H9 (cell line): ENCODE measurements around the gene VAV3. TPM values are rescaled to one million over a fixed set of nuclear protein-coding genes. Genes with fewer than 3 reads are reported as not detected.

Experiments
- DNase-seq: peaks from one replicate; pipeline ENCODE4 v3.0.0-alpha.2; 2017
- H2AFZ ChIP-seq: one replicate; pipeline ENCODE4 v1.6.1; 2013; ENCODE audit warnings: mild to moderate bottlenecking, low read length, control low read depth, moderate library complexity
- H2AK5ac ChIP-seq: 2 replicates; pipeline ENCODE4 v1.6.1; 2013; ENCODE audit warnings: low read length, control low read depth, mixed read lengths; ENCODE audit not compliant: insufficient read length
- H2BK120ac ChIP-seq: one replicate; pipeline ENCODE4 v1.6.1; 2013; ENCODE audit warnings: low read depth, mild to moderate bottlenecking, low read length, control low read depth, inconsistent platforms; ENCODE audit not compliant: poor library complexity, severe bottlenecking
- H2BK12ac ChIP-seq: 2 replicates; pipeline ENCODE4 v1.6.1; 2013; ENCODE audit warnings: low read length, control low read depth, mixed read lengths, low read depth; ENCODE audit not compliant: insufficient read length
- H2BK15ac ChIP-seq: 2 replicates; pipeline ENCODE4 v1.6.1; 2013; ENCODE audit warnings: low read depth, low read length, control low read depth
- H2BK20ac ChIP-seq: one replicate; pipeline ENCODE4 v1.6.1; 2013; ENCODE audit warnings: low read depth, mild to moderate bottlenecking, low read length, control low read depth, inconsistent platforms; ENCODE audit not compliant: poor library complexity, severe bottlenecking
- H2BK5ac ChIP-seq: 2 replicates; pipeline ENCODE4 v1.6.1; 2013; ENCODE audit warnings: low read length, control low read depth, mixed read lengths; ENCODE audit not compliant: insufficient read length
- H3K14ac ChIP-seq: 2 replicates; pipeline ENCODE4 v1.6.1; 2013; ENCODE audit warnings: low read length, control low read depth; ENCODE audit not compliant: insufficient read depth
- H3K18ac ChIP-seq: 2 replicates; pipeline ENCODE4 v1.6.1; 2013; ENCODE audit warnings: low read depth, mild to moderate bottlenecking, mixed read lengths, low read length, control low read depth; ENCODE audit not compliant: insufficient read length
- H3K23ac ChIP-seq: 2 replicates; pipeline ENCODE4 v1.6.1; 2013; ENCODE audit warnings: low read length, control low read depth, mixed read lengths, low read depth; ENCODE audit not compliant: insufficient read length
- H3K23me2 ChIP-seq: 2 replicates; pipeline ENCODE4 v1.6.1; 2013; ENCODE audit warnings: low read depth, mild to moderate bottlenecking, mixed read lengths, low read length, control low read depth; ENCODE audit not compliant: insufficient read length, poor library complexity, severe bottlenecking
- H3K27ac ChIP-seq: 2 replicates; pipeline ENCODE4 v1.5.1; 2013; ENCODE audit warnings: low read length, control low read depth, mixed read lengths, low read depth; ENCODE audit not compliant: insufficient read length
- H3K27me3 ChIP-seq: 2 replicates; pipeline ENCODE4 v1.6.1; 2013; ENCODE audit warnings: low read length, control low read depth, inconsistent platforms; ENCODE audit not compliant: insufficient read depth
- H3K4ac ChIP-seq: 2 replicates; pipeline ENCODE4 v1.6.1; 2013; ENCODE audit warnings: low read depth, mild to moderate bottlenecking, control low read depth, inconsistent platforms, low read length, moderate library complexity
- H3K4me1 ChIP-seq: 2 replicates; pipeline ENCODE4 v1.6.1; 2013; ENCODE audit warnings: low read length, control low read depth, inconsistent platforms; ENCODE audit not compliant: insufficient read depth
- H3K4me2 ChIP-seq: 2 replicates; pipeline ENCODE4 v1.6.1; 2013; ENCODE audit warnings: low read length, control low read depth, mixed read lengths; ENCODE audit not compliant: insufficient read length, insufficient read depth
- H3K56ac ChIP-seq: 2 replicates; pipeline ENCODE4 v1.6.1; 2013; ENCODE audit warnings: low read depth, mild to moderate bottlenecking, mixed read lengths, low read length, control low read depth; ENCODE audit not compliant: insufficient read length
- H3K79me1 ChIP-seq: 2 replicates; pipeline ENCODE4 v1.6.1; 2013; ENCODE audit warnings: low read depth, mild to moderate bottlenecking, moderate library complexity, low read length, control low read depth, inconsistent platforms; ENCODE audit not compliant: insufficient read depth, poor library complexity, severe bottlenecking
- H3K79me2 ChIP-seq: 2 replicates; pipeline ENCODE4 v1.6.1; 2013; ENCODE audit warnings: low read length, control low read depth, inconsistent platforms; ENCODE audit not compliant: insufficient read depth
- H3K9ac ChIP-seq: 2 replicates; pipeline ENCODE4 v1.6.1; 2013; ENCODE audit warnings: low read length, control low read depth, mixed read lengths; ENCODE audit not compliant: insufficient read length; ENCODE audit errors: extremely low read depth
- H3K9me3 ChIP-seq: one replicate; pipeline ENCODE4 v1.6.1; 2013; ENCODE audit warnings: low read depth, low read length, inconsistent platforms; ENCODE audit not compliant: control insufficient read depth
- H3T11ph ChIP-seq: one replicate; pipeline ENCODE4 v1.6.1; 2013; ENCODE audit warnings: mild to moderate bottlenecking, low read length, control low read depth, inconsistent platforms
- H4K20me1 ChIP-seq: one replicate; pipeline ENCODE4 v1.6.1; 2013; ENCODE audit not compliant: control insufficient read depth, insufficient read length, insufficient read depth
- H4K5ac ChIP-seq: 2 replicates; pipeline ENCODE4 v1.6.1; 2013; ENCODE audit warnings: low read depth, mild to moderate bottlenecking, mixed read lengths, low read length, control low read depth; ENCODE audit not compliant: insufficient read length
- H4K8ac ChIP-seq: replicated peaks from 2 replicates; pipeline ENCODE4 v1.6.1; 2013; ENCODE audit warnings: low read length, control low read depth, mixed read lengths, low read depth; ENCODE audit not compliant: insufficient read length
- H4K91ac ChIP-seq: 2 replicates; pipeline ENCODE4 v1.6.1; 2013; ENCODE audit warnings: low read depth, mild to moderate bottlenecking, moderate library complexity, mixed read lengths, low read length, control low read depth; ENCODE audit not compliant: insufficient read length
- H3K27ac Mint-ChIP-seq, 3 experiments: 2 replicates in 2 of 3; 3 replicates in 1 of 3; pipeline ENCODE4 v1.8.0; 2020 to 2021; ENCODE audit warnings: mixed read lengths in 3 of 3, mild to moderate bottlenecking in 1 of 3, moderate library complexity in 1 of 3
- H3K27me3 Mint-ChIP-seq: 2 replicates; pipeline ENCODE4 v1.8.0; 2021; ENCODE audit warnings: low read depth, mild to moderate bottlenecking, moderate library complexity, mixed read lengths
- H3K36me3 Mint-ChIP-seq, 3 experiments: 2 replicates in 2 of 3; 3 replicates in 1 of 3; pipeline ENCODE4 v1.8.0; 2020 to 2021; ENCODE audit warnings: low read depth in 3 of 3, mixed read lengths in 3 of 3; ENCODE audit not compliant: insufficient read depth in 1 of 3
- H3K4me1 Mint-ChIP-seq, 2 experiments: 2 replicates each; pipeline ENCODE4 v1.8.0; 2020; ENCODE audit warnings: mixed read lengths in 2 of 2
- H3K4me3 Mint-ChIP-seq, 2 experiments: 2 replicates in 1 of 2; 3 replicates in 1 of 2; pipeline ENCODE4 v1.8.0; 2020 to 2021; ENCODE audit warnings: mild to moderate bottlenecking in 2 of 2, mixed read lengths in 2 of 2, moderate library complexity in 1 of 2
- H3K9me3 Mint-ChIP-seq, 2 experiments: 2 replicates in 1 of 2; 3 replicates in 1 of 2; pipeline ENCODE4 v1.8.0; 2020; ENCODE audit warnings: mild to moderate bottlenecking in 2 of 2, mixed read lengths in 2 of 2, moderate library complexity in 1 of 2
- CTCF ChIP-seq: fragments of 200-600 bp; sonication (generic); conservative IDR thresholded peaks from 3 replicates; pipeline ENCODE4 v1.8.0; 2021; ENCODE audit warnings: antibody characterized with exemption, mild to moderate bottlenecking
- WGBS: extraction: QIAGEN DNeasy Blood & Tissue Kit; methylation state at CpG from one replicate; pipeline ENCODE4 v1.1.7; 2013; ENCODE audit warnings: missing lambda C conversion rate, low lambda C conversion rate, mixed read lengths; ENCODE audit not compliant: insufficient read length; ENCODE audit errors: extremely low coverage; 5-methylcytosine and 5-hydroxymethylcytosine counted together
- total RNA-seq: library from RNA; stranded (reverse); gene quantifications from 2 replicates; pipeline ENCODE4 v1.2.1, GENCODE V29; 2021

VAV3 gene
- total RNA-seq, 1 experiment from 2014 or later = 5.1 TPM

- Histone ChIP-seq H3K4me1 (no peaks in the 10 kb centered on the region; the same call in 1 of the 2 replicates), H2BK120ac (no peak overlapping the region), H3K4ac (no peak overlapping the region), H3K79me2 (no peaks in the 10 kb centered on the region), H3K4me2 (no peak overlapping the region), H3K18ac (no peak overlapping the region), H3K56ac (no peak overlapping the region), H3T11ph (no peak overlapping the region), H2BK12ac (no peak overlapping the region), H3K14ac (no peak overlapping the region), H4K8ac (no peak overlapping the region), H3K27me3 (no peaks in the 10 kb centered on the region), H2AFZ (no peak overlapping the region), H3K23me2 (no peaks in the 10 kb centered on the region), H3K9me3 (peaks cover 4% of the 10 kb centered on the region), H4K5ac (no peak overlapping the region), H2BK20ac (no peak overlapping the region), H3K79me1 (no peaks in the 10 kb centered on the region), H3K27ac (no peak overlapping the region), H2AK5ac (no peak overlapping the region), H2BK5ac (no peak overlapping the region), H3K9ac (no peak overlapping the region), H4K91ac (no peak overlapping the region), H3K23ac (no peak overlapping the region), H2BK15ac (no peak overlapping the region), H4K20me1 (no peaks in the 10 kb centered on the region)
- H3K27ac Mint-ChIP-seq = no peak overlapping the region
- WGBS = no CpG with 5 or more reads among the region's 2 CpGs
- no peaks in the 10 kb centered on the region for H3K27me3 Mint-ChIP-seq
- no peak overlapping the region for H3K4me3 Mint-ChIP-seq
- TF ChIP-seq CTCF = no peak
- peaks cover 0 to 2% of the 10 kb centered on the region in 2 experiments; a peak in 2 of 5 replicates for H3K9me3 Mint-ChIP-seq
- peaks cover 0 to 2% (median 0%) of the 10 kb centered on the region in 3 experiments; a peak in 1 of 7 replicates for H3K36me3 Mint-ChIP-seq
- peaks cover 12 to 14% of the 10 kb centered on the region in 2 experiments for H3K4me1 Mint-ChIP-seq
- DNase-seq = no peak
These were observed 285.5 kb downstream of the VAV3 start for GRCh38 chr1:107679411-107679953.
